HG03175 (cell line): Measurements from ENCODE around the gene DNAH9.

Source experiments
- ATAC-seq: cut with Tn5 transposase; IDR thresholded peaks from one replicate; pipeline ENCODE4 v1.9.1; 2021; ENCODE audit warnings: mild to moderate bottlenecking, moderate library complexity; ENCODE audit not compliant: unreplicated experiment

DNAH9 gene

GRCh38 chr17:11651089-11651488, 52.8 kb downstream of the DNAH9 start:
- ATAC-seq, result no peak

GRCh38 chr17:11668618-11669017, 70.3 kb downstream of the DNAH9 start:
- ATAC-seq, result no peak

DNA sequence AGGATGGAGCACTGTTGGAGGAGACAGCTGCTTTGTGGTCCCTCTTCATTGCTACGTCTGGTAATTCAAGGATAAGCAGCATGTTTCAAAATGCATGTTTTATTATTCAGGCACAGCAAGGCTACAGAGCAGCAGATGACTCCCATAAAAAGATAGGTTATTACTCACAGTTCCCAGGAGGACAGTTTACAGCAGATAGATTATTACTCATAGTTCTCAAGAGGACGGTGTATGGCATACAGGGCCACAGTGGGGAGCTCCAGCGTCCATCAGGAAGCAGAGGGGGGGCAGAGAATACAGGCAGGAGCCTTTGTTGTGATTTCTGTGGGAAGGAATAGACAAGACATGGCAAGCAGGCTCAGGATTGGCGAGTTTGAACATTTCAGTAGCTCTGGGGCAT, 72.9 kb downstream of the DNAH9 start:
- no peak for ATAC-seq

- ATAC-seq, result no peak
Observed at GRCh38 chr17:11682646-11683045, 84.4 kb downstream of the DNAH9 start.

DNA sequence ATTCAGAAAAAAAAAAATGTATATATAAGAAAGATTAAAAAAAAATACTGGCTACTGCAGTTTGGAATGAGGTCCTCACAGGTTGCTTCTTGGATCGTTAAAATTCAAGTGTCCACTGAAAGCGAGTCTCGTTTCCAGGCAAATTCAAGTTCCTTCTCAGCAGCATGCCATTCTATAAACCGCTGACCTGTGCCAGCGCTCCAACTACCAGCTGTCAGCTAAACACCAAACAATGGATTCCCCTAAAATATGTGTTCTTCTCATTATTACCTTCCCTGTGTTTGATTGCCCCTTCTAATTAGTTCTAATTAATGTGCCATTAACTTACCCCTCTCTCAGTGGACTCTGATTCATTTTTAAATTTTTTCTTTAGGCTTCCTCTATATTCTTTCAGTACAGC, 92.4 kb downstream of the DNAH9 start:
- ATAC-seq, result no peak

DNA sequence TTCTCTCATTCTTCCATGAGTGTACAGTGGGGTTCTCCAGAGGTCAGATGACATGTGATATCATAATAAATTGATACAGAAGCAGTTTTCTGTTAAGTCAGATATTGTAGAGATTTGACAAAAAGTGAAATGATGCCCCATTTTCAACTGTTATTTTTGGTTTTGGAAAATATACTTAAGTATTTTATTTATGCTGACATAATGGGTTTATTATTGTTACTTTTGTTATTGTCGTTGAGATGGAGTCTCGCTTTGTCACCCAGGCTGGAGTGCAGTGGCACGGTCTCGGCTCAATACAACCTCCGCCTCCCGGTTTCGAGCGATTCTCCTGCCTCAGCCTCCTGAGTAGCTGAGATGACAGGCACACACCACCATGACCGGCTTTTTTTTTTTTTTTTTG, 94.4 kb downstream of the DNAH9 start:
- ATAC-seq, result no peak

- ATAC-seq, result no peak
Observed at GRCh38 chr17:11693284-11693683, 95.0 kb downstream of the DNAH9 start.

DNA sequence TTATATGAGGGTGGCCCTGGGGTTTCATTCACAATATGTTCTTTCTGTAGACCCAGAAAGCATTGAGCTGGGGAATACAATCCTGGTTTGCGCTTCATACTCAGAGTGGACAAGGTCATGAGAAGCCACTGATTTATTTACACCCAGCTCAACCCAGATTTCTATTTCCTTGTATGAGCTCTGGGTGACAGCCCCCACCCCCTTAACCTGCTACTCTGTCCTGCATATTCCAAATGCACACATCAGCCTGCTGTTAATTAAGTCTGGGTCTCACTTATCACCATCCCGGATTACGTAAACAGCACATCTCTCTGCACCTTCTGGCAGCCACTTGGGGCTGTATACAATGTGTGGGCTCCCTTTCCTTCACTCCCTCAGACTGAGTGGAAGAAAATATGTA, 102.4 kb downstream of the DNAH9 start:
- ATAC-seq, result no peak

GRCh38 chr17:11701911-11702310, 103.6 kb downstream of the DNAH9 start:
- ATAC-seq, result no peak

DNA sequence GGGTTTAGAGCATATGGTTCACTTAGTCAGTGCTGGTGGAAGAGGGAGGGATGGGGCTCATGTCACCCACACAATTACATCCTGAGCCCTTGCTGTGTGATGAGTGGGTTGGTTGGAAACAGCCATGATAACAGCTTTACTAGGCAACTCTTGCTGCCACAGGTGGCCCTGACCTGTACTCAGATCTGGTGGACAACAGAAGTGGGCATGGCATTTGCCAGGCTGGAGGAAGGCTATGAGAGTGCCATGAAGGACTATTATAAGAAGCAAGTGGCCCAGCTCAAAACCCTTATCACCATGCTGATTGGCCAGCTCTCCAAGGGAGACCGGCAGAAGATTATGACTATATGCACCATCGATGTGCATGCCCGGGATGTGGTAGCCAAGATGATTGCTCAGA, 105.8 kb downstream of the DNAH9 start:
- no peak for ATAC-seq

GRCh38 chr17:11705111-11705510, 106.8 kb downstream of the DNAH9 start:
- ATAC-seq, result no peak

- ATAC-seq, result no peak
Observed at GRCh38 chr17:11707586-11707985, 109.3 kb downstream of the DNAH9 start.

GRCh38 chr17:11712456-11712855, 114.2 kb downstream of the DNAH9 start:
- no peak for ATAC-seq

DNA sequence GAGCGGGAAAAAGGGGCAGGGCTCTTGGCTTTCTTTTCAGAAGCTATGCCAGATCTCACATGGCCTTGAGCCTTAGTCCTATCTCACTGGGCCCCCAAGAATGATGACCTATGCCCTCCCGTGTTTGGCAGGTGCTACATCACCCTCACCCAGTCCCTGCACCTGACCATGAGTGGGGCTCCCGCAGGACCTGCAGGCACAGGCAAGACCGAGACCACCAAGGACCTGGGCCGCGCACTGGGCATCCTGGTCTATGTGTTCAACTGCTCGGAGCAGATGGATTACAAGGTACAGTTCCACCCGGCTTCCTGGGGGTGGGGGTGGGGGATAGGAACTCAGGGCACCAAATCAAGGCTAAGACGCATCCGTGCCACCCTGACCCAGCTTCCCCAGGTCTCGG, 120.9 kb downstream of the DNAH9 start:
- no peak for ATAC-seq

DNA sequence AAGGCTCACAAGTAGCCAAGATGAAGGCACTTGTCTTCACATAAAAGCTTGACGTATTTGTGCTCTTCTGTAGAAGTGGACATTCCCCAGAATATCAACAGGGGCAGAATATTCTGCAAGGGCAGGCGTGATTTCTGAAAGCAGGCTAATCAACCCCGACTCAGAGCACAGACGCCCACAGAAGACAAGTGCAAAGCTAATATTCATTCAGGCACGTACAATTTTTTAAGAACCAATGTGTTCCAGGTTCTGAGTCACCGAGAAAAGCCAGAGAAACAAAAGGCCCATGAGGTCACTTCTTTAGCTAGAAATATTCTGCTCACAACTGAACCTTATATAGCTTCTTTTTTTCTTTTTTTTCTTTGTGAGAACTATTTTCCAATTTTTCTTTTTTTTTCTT, 121.6 kb downstream of the DNAH9 start:
- no peak for ATAC-seq

GRCh38 chr17:11720816-11721215, 122.5 kb downstream of the DNAH9 start:
- ATAC-seq, result no peak

DNA sequence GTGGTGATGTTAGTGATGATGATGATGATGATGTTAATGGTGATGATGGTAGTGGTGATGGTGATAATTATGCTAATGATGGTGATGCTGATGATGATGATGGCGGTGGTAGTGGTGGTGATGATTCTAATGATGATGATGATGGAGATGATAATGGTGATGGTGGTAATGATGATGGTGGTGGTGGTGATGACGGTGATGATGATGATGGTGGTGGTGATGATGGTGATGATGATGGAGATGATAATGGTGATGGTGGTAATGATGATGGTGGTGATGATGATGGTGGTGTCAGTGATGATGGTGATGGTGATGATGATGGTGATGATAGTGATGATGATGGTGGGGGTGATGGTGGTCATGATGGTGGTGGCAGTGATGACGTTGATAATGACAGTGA, 132.5 kb downstream of the DNAH9 start:
- ATAC-seq, result no peak

DNA sequence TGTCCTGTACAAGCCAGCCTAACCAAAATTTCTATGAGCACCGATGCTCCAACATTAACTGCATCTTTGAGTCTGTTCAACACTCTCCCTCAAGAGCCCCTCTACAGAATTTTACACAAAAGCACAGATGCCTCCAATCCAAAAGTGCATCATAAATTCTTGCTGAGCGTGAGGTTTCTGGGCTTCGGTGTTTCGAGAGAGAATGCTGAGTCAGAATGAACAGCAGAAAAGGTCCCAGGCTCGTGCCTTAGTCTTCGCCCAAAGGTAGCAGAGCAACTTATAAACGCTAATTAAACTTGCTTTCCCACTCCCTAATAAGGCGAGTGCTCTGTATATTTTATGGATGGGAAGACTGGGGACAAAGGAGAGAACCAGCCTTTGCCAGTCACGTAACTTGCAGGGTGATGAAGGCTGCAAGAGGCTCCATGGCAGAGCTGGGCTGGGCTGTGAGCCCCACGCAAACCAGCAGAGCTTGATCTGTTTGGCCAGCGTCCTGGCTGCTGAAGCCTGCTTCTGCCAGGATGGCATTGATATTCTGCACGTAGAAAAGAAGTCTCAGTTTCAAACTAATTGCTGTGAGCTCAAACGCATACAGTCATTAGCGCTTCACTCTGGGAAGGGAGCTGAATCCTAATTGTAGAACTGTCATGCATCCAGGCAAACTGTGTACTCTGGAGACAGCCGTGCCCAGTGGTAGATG, 138.5 kb downstream of the DNAH9 start:
- no peak for ATAC-seq

DNA sequence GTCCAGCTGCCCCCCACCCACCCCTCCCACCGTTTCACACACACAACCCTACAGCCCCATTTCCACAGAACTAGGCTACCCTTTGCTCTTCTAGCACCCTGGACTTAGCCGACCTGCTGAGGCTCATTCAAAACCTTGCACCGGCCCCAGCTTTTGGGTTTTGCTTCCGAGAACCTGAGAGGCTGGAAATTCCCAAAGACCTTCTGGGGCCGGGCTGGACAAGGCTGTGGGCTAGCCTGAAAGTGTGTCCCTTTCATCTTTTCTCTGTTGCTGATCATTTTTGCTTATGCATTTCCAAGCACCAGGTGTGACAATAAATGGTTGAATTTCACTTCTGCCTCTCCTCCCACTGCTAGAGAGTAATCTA, 139.0 kb downstream of the DNAH9 start:
- ATAC-seq, result no peak

DNA sequence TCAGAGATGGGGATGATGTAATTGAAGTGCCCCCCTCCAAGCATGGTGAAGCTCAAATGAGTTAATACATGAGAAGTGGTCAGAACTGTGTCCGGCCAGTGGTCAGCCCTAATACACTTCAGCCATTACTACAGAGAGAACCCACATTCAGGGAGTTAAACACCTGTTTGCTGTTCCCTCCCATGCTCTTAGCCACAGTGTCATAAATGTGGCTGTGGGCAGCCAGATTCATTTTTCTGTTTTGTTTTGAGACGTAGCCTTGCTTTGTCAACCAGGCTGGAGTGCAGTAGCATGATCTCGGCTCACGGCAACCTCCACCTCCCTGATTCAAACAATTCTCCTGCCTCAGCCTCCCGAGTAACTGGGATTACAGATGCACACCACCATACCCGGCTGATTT, 139.9 kb downstream of the DNAH9 start:
- no peak for ATAC-seq

DNA sequence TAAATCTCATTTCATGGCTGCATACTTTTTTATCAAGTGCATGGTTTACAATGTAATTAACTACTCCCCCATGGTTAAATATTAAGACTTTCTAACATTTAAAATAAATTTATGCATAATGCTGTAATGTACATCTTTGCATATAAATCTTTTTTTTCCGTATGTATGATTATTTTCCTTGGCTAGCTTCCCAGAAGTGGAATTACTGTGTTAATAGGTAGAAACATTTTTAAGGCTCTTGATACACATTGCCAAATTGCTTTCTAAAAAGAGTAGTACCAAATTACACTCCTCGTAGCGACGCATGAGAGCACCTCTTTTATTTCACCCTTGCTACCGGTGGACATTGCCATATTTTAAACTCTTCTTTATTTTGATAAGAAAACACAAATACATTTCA, 141.1 kb downstream of the DNAH9 start:
- no peak for ATAC-seq

GRCh38 chr17:11739848-11740247, 141.6 kb downstream of the DNAH9 start:
- ATAC-seq, result no peak

GRCh38 chr17:11742886-11743285, 144.6 kb downstream of the DNAH9 start:
- ATAC-seq, result no peak
